ENCODE measurements around the gene ACSL4.
"Not testable (repeated sequence)": the region's sequence is repeated elsewhere in the genome, so short reads cannot be mapped to it uniquely, and the experiment has no call there.

ACSL4 gene

DNA sequence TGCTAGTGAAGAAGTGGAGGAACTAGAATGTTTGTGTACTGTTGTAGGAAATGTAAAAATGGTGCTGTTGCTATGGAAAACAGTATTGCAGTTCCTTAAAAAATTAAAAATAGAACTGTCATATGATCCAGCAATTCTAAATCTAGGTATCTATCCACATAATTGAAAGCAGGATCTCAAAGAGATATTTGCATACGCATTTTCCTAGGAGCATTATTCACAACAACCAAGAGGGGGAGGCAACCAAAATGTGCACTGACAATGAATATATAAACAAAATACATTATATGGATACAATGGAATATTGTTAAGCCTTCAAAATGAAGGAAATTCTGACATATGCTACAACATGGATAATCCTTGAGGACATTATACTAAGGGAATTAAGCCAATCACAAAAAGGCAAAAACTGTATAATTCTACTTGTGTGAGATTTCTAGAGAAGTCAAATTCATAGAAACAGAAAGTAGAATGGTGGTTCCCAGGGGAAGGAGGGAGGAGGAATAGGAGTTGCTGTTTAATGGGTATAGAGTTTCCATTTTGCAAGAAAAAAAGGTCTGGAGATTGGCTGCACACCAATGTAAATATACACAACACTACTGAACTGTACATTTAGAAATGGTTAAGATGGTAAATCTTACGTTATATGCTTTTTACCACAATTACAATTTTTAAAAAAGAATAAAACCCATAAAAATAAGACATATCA is 72.5 kb downstream of the ACSL4 start:
- no peak for FAIRE-seq

DNA sequence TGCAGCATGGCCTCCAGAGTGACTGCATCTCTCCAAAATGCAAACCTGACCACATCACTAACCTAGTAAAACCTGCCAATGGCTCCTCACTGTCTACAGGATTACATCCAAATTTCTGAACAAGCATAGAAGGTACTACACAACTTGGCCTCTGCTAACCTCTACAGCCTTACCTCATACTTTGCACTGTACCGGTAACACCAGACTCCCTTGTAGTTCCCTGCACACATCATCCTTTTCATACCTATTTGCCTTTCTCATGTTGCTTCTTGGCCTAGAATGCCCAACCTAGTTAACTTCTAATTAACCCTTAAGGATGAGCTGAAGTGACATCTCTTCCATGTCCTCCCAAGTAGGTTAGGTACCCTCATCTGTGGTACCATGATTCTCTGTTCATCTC is 74.7 kb downstream of the ACSL4 start:
- FAIRE-seq = no peak

DNA sequence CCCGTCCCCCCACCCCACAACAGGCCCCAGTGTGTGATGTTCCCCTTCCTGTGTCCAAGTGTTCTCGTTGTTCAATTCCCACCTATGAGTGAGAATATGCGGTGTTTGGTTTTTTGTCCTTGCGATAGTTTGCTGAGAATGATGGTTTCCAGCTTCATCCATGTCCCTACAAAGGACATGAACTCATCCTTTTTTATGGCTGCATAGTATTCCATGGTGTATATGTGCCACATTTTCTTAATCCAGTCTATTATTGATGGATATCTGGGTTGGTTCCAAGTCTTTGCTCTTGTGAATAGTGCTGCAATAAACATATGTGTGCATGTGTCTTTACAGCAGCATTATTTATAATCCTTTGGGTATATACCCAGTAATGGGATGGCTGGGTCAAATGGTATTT is 75.7 kb downstream of the ACSL4 start:
- not testable (repeated sequence) for FAIRE-seq

- no peak for FAIRE-seq
These were observed 76.3 kb downstream of the ACSL4 start for GRCh38 chrX:109656774-109657173.

DNA sequence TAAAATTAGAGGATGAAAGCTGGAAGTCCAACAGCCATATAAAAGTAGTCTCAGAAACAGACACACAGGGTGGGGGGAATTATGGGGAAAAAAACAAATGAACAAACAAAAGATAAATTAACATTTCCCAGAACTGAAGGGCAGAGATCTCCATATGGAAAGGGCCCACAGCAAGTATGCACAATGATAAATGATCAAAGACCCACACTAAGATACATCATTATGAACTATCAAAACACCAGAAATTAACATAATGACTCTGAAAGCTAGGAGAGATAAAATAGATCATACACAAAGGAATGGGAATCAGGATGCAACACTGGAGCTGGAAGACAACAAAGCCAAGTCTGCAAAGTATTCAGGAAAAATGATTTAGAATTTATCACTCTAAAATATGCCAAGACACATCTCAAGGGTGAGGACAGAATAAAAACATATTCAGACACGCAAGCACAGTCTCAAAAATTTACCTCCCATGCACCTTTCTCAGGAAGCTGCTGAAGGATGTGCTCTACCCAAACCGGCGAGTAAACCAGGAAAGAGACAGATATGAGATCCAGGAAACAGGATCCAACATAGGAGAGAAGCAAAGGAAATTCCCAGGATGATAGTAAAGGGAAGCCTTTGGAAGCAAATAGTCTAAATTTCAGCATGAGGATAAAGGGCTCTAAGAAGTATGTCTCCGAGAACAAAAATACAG is 77.4 kb downstream of the ACSL4 start:
- FAIRE-seq = no peak

DNA sequence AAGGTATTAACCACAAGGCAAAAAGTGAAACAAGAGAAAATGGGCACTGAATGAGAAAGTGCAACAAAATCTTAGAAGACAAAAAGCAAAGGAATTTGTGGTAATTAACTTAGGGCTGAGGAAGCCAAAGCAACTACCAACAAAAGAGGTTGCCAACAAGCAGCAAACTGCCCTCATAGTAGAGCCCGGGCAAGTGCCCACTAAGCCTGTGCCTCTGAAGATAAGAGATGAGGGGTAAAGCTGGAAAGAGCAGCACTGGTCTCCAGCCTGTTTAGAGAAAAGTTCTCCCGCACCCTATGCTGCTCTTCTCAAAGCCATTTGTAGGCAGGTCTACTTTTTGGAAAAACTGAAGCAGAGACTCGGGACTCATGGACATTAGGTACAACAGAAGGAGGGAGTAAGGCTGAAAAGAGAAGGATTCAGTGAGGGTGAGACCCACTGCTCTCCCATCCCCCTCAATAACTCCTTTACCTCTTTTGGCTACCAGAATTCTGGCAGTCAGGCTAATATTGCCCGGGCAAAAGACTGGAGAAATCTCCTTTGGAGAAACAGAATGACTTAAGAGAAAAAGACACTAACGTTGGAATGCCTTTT is 78.4 kb downstream of the ACSL4 start:
- no peak for FAIRE-seq

DNA sequence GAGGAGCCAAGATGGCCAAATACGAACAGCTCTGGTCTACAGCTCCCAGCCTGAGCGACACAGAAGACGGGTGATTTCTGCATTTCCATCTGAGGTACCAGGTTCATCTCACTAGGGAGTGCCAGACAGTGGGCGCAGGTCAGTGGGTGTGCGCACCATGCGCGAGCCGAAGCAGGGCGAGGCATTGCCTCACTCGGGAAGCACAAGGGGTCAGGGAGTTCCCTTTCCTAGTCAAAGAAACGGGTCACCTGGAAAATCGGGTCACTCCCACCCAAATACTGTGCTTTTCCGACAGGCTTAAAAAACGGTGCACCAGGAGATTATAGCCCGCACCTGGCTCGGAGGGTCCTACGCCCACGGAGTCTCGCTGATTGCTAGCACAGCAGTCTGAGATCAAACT is 88.4 kb downstream of the ACSL4 start:
- FAIRE-seq = not testable (repeated sequence)

GRCh38 chrX:109643687-109644086 is 89.4 kb downstream of the ACSL4 start:
- FAIRE-seq = no peak

DNA sequence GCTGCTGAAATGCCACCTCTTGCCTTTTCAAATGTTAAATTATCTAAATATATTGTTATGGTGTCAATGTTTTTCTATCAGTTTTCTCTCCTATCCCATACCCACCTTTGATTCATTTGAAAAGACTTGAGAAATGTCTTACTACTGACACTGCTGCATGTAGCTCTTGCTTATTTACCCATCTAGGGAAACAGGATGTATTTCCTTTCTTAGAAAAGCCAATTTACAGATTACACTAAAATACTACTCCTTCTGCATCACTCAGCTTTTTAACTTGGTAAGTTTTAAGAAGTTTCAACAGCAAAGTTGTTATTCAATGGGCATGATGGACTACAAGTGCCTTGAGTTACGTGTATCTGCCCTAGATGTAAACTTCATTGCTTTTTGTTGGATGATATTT is 94.9 kb downstream of the ACSL4 start:
- FAIRE-seq = no peak

- FAIRE-seq = not testable (repeated sequence)
These were observed 95.6 kb downstream of the ACSL4 start for GRCh38 chrX:109637477-109637876.

DNA sequence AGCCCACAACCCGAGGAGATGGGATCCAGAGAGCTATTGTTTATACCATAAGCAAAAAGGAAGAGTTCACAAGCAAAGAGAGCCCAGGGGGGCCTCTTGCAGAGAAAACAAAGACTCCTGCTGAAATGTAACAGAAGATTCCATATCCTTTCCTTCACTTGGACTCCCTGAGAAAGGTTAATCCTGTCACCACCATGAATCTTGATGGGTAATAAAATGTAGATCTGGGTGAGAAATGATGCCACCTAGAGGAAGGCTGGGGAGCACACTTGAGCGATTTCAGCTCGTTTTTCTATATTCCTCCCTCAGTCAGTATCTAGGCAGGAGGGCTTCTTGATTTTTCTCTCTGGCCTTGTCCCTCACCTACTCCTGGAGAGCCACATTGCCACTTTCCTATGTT is 97.9 kb downstream of the ACSL4 start:
- no peak for FAIRE-seq

DNA sequence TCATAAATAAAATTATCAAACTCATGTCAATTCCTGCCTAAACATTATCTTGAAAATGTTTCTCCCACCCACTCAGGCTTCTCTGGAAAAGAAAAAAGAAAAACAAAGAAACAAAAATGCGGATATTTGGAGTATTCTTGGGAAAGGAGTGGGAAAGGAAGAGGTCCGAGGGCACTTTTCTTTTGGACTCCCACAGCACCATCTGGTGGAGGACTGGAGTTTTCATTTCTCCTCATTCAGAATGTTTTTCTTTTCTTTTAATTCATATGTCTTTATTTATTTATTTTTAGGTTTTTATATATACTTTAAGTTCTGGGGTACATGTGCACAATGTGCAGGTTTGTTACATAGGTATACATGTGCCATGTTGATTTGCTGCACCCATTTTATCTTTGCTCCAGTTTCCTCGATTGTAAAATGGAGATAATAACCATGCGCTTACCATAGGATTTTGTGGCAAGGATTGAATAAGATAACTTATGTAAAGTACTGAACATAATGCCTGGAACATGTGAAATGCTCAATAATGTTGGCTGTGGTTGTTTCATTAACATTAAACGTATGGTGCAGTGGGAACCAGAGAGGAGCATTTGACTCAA is 100.1 kb downstream of the ACSL4 start:
- FAIRE-seq = no peak

DNA sequence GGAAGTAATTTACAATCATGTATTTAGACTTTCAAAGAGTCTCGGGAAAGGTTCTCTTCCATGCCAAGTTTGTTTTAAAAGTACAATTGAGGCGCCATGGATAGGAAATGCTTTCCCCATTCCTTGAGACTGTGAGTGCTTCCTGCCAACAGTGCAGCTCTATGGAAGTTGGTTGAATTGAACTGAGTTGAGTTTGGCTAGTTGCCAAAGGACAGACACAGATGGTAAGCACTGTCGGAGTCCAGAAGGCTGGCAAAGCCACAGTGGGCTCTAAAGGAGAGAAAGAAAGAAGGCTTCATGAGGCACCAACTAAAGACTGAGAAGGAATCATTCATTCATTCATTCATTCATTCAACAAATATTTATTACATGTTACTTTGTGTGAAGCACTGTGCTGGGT is 103.7 kb downstream of the ACSL4 start:
- FAIRE-seq = no peak

DNA sequence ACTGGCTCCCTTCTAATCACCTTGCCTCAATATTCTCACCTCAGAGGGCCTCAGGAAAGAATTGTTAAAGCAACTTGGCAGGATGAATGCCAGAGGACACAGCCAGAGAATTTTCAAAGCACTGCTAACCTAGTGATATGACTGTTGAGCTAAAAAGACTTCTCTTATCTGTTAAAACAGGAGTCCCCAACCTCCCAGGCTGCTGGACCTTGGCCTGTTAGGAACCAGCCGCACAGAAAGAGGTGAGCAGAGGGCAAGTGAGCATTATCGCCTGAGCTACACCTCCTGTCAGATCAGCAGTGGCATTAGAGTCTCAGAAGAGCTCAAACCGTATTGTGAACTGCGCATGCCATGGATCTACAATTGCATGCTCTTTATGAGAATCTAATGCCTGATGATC is 106.4 kb downstream of the ACSL4 start:
- no peak for FAIRE-seq

- FAIRE-seq = no peak
These were observed 108.1 kb downstream of the ACSL4 start, which contains the start of gene KCNE5 for GRCh38 chrX:109624641-109625616. Gene KCNE5 (minus strand): TSS chrX:109625172. CDS start chrX:109625020, 152 bp downstream.

- no peak for FAIRE-seq
These were observed 109.1 kb downstream of the ACSL4 start for GRCh38 chrX:109623997-109624396.

DNA sequence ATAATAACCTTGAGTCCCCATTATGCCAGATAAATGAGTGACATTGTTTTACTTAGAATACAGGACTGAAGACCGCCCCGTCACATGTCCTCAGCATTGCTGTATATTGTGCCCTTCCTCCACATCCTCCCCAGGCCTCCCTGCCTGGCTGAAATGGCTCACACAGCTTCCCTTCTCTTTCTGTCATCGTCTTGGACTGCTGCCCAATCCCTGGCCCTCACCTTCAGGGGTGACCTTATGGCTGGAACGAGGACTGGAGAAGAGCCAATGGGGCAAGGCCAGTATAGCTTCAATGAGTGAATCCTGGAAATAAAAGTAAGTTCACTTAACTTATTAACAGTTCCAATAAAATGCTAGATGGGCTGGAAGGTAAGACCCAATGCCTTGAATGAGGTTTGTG is 110.8 kb downstream of the ACSL4 start:
- no peak for FAIRE-seq

DNA sequence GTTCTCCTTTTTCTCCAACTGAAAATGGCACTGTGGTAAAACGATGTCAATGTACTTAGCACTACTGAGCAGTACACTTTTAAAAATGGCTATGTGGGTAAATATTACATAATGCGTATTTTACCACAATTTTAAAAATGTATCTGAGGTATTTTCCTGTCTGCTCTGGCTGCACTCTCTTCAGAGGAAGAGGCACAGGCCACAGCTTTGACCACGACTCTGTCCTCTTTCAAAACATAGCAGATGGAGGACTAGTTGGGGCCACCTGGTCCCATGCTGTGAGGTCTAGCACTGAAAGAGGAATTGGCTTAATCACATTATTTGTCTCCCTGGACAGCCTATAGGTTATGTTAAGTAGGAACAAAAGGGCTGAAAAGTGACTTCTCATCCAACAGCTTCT is 113.3 kb downstream of the ACSL4 start:
- FAIRE-seq = no peak

GRCh38 chrX:109614951-109615350 is 118.1 kb downstream of the ACSL4 start:
- FAIRE-seq = no peak

GRCh38 chrX:109601486-109601885 is 131.6 kb downstream of the ACSL4 start:
- FAIRE-seq = no peak

- FAIRE-seq = no peak
These were observed 132.8 kb downstream of the ACSL4 start for GRCh38 chrX:109600237-109600651.

DNA sequence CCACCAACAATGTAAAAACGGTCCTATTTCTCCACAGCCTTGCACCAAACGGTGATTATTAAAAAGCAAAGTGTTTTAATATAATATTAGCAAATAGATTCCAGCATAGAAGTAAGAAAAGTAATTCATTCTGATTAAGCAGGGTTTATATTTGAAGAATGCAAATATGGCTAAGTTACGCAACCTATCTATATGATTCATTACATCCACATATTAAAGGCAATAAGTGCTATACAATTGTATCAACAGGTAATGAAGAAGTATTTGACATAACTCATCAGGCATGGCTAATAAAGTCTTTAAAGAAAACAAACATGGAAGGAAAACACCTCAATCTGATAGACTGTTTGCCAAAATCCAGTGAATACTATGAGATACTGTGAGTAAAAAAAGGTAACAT is 137.0 kb downstream of the ACSL4 start:
- FAIRE-seq = no peak

Data from islet of Langerhans (tissue), 1 donor.